Hepatocyte (in vitro differentiated cells): ENCODE results near the gene HOXC12. TPM values are rescaled to one million over a fixed set of nuclear protein-coding genes. Genes with fewer than 3 reads are reported as not detected.

Source experiments
- DNase-seq: peaks from one replicate; pipeline ENCODE4 v3.0.0-alpha.2; 2016; ENCODE audit warnings: low spot score
- H2AFZ ChIP-seq: fragments of 200-600 bp; sonication (generic); 2 replicates; pipeline ENCODE4 v1.6.0; 2016; ENCODE audit warnings: antibody characterized with exemption, mild to moderate bottlenecking
- H3K27ac ChIP-seq: fragments of 200-600 bp; sonication (generic); 2 replicates; pipeline ENCODE4 v1.5.1; 2016; ENCODE audit warnings: mild to moderate bottlenecking
- H3K27me3 ChIP-seq: fragments of 200-600 bp; sonication (generic); 2 replicates; pipeline ENCODE4 v1.6.1; 2016
- H3K36me3 ChIP-seq: fragments of 200-600 bp; sonication (generic); replicated peaks from 2 replicates; pipeline ENCODE4 v1.5.1; 2016; ENCODE audit warnings: low read depth; ENCODE audit not compliant: insufficient read depth
- H3K4me1 ChIP-seq: fragments of 200-600 bp; sonication (generic); 2 replicates; pipeline ENCODE4 v1.5.1; 2016; ENCODE audit warnings: mild to moderate bottlenecking, moderate library complexity; ENCODE audit not compliant: insufficient read depth
- H3K4me2 ChIP-seq: fragments of 200-600 bp; sonication (generic); 2 replicates; pipeline ENCODE4 v1.6.0; 2016
- H3K4me3 ChIP-seq: fragments of 200-600 bp; sonication (generic); 2 replicates; pipeline ENCODE4 v1.5.1; 2016; ENCODE audit warnings: mild to moderate bottlenecking
- H3K79me2 ChIP-seq: fragments of 200-600 bp; sonication (generic); 2 replicates; pipeline ENCODE4 v1.6.0; 2017; ENCODE audit warnings: mild to moderate bottlenecking
- H3K9me2 ChIP-seq: fragments of 200-600 bp; sonication (generic); replicated peaks from 2 replicates; pipeline ENCODE4 v1.6.0; 2017; ENCODE audit warnings: mild to moderate bottlenecking; ENCODE audit not compliant: insufficient read depth
- H3K9me3 ChIP-seq: fragments of 200-600 bp; sonication (generic); 2 replicates; pipeline ENCODE4 v1.5.1; 2016; ENCODE audit warnings: low read depth, mild to moderate bottlenecking
- H4K20me1 ChIP-seq: fragments of 200-600 bp; sonication (generic); 2 replicates; pipeline ENCODE4 v1.6.0; 2016; ENCODE audit warnings: mild to moderate bottlenecking; ENCODE audit not compliant: insufficient read depth, poor library complexity, severe bottlenecking
- CTCF ChIP-seq: fragments of 200-600 bp; sonication (generic); IDR thresholded peaks from 2 replicates; pipeline ENCODE4 v1.5.1; 2016; ENCODE audit warnings: antibody characterized with exemption, mild to moderate bottlenecking; ENCODE audit not compliant: poor library complexity
- EZH2 ChIP-seq: fragments of 200-600 bp; sonication (generic); IDR thresholded peaks from 2 replicates; pipeline ENCODE4 v1.6.1; 2016; ENCODE audit warnings: antibody characterized with exemption, mild to moderate bottlenecking, borderline replicate concordance
- EZH2phosphoT487 ChIP-seq: fragments of 200-600 bp; sonication (generic); IDR thresholded peaks from one replicate; pipeline ENCODE4 v1.6.1; 2018; ENCODE audit warnings: antibody characterized with exemption, mild to moderate bottlenecking, low read depth, moderate library complexity; ENCODE audit not compliant: unreplicated experiment, severe bottlenecking
- WGBS: methylation state at CpG from one replicate; pipeline ENCODE4 v1.1.6; 2016; ENCODE audit warnings: low lambda C conversion rate; ENCODE audit errors: missing lambda C conversion rate; 5-methylcytosine and 5-hydroxymethylcytosine counted together
- polyA plus RNA-seq: library from polyadenylated mRNA; unstranded; fragments of >200 nt; fragmentation: Nextera tagmentation; extraction: Ambion mirVana; gene quantifications from 2 replicates; pipeline ENCODE4 v1.2.1, GENCODE V29; 2016
- total RNA-seq: library from RNA; depleted of rRNA; stranded (reverse); fragments of >200 nt; gene quantifications from 2 replicates; pipeline ENCODE4 v1.2.3, GENCODE V29; 2014

Gene HOXC12
- total and polyA plus RNA-seq, 2 experiments from 2014 or later = not detected

- 7% methylated on average over 40 of the region's 50 CpGs for WGBS
- peaks cover 94% of the 10 kb centered on the region for H3K27me3 ChIP-seq
- H3K36me3 ChIP-seq = no peaks in the 10 kb centered on the region
- peaks cover 14% of the 10 kb centered on the region for H3K4me1 ChIP-seq
- no peaks in the 10 kb centered on the region for H3K9me3 ChIP-seq
- no peaks in the 10 kb centered on the region for H4K20me1 ChIP-seq
- TF ChIP-seq CTCF = no peak
- TF ChIP-seq EZH2 = peak; percentile 98
- peak; percentile 63 for TF ChIP-seq EZH2phosphoT487
- H3K27ac ChIP-seq = no peak overlapping the region
- peak overlapping the region; percentile 81 for H3K4me2 ChIP-seq
- no peak for DNase-seq
- no peak overlapping the region for H3K4me3 ChIP-seq
- H3K79me2 ChIP-seq = no peaks in the 10 kb centered on the region
- no peaks in the 10 kb centered on the region for H3K9me2 ChIP-seq
- H2AFZ ChIP-seq = peak overlapping the region; percentile 74
Measured at GRCh38 chr12:53985994-53986685, 31.4 kb downstream of the HOXC12 start.

GRCh38 chr12:53986686-53987483, 32.2 kb downstream of the HOXC12 start:
- H3K79me2 ChIP-seq = no peaks in the 10 kb centered on the region
- 51% methylated on average over 21 of the region's 21 CpGs for WGBS

GRCh38 chr12:53987787-53988230, 33.1 kb downstream of the HOXC12 start:
- 19% methylated on average over 4 of the region's 4 CpGs for whole genome bisulfite sequencing

More at GRCh38 chr12:53986686-53987483, 32.2 kb downstream of the HOXC12 start:
- Histone ChIP-seq H3K36me3 (no peaks in the 10 kb centered on the region), H3K9me3 (no peaks in the 10 kb centered on the region), H3K4me1 (peaks cover 14% of the 10 kb centered on the region), H3K4me2 (peak overlapping the region; percentile 81), H3K4me3 (no peak overlapping the region), H3K27me3 (peaks cover 94% of the 10 kb centered on the region), H4K20me1 (no peaks in the 10 kb centered on the region), H3K9me2 (no peaks in the 10 kb centered on the region), H3K27ac (no peak overlapping the region), H2AFZ (no peak overlapping the region)
- no peak for TF ChIP-seq EZH2
- no peak for TF ChIP-seq EZH2phosphoT487
- TF ChIP-seq CTCF = no peak
- no peak for DNase-seq

More at GRCh38 chr12:53987787-53988230, 33.1 kb downstream of the HOXC12 start:
- Histone ChIP-seq H3K79me2 (no peaks in the 10 kb centered on the region), H3K36me3 (no peaks in the 10 kb centered on the region), H2AFZ (no peak overlapping the region), H3K27ac (no peak overlapping the region), H3K4me3 (no peak overlapping the region), H3K9me2 (no peaks in the 10 kb centered on the region), H3K4me1 (peaks cover 14% of the 10 kb centered on the region), H3K4me2 (no peak overlapping the region), H3K9me3 (no peaks in the 10 kb centered on the region), H4K20me1 (no peaks in the 10 kb centered on the region), H3K27me3 (peaks cover 94% of the 10 kb centered on the region)
- no peak for TF ChIP-seq EZH2
- TF ChIP-seq EZH2phosphoT487 = no peak
- TF ChIP-seq CTCF = no peak
- DNase-seq = no peak
